ENCODE data around the gene ABI1. TPM values are rescaled to one million over a fixed set of nuclear protein-coding genes. Genes with fewer than 3 reads are reported as not detected.

The ABI1 gene
- total and polyA plus RNA-seq, 2 of the 13 experiments (the other 11 are each of a cell fraction or from before 2014, with no cell fraction given): 20.9 to 22.9 TPM

- TF ChIP-seq MXD1 (CRISPR knock-in tag; IDR thresholded peaks at IDR 0.05) (no peak), ZBTB39 (CRISPR knock-in tag; IDR thresholded peaks at IDR 0.05) (no peak), SP1 (IDR thresholded peaks at IDR 0.05) (no peak), SP1 (CRISPR knock-in tag; IDR thresholded peaks at IDR 0.05) (peak; percentile 22; the same call in 1 of the 2 replicates), MED13 (CRISPR knock-in tag; IDR thresholded peaks at IDR 0.05) (no peak), ZBTB7A (CRISPR knock-in tag; IDR thresholded peaks at IDR 0.05) (no peak), MBD4 (IDR thresholded peaks at IDR 0.05; ENCODE audit: borderline replicate concordance, low read length) (no peak), ZNF572 (CRISPR knock-in tag; IDR thresholded peaks at IDR 0.05) (peak; percentile 74), ZNF124 (CRISPR knock-in tag; IDR thresholded peaks at IDR 0.05) (no peak; the same call in 1 of the 2 replicates), IRF9 (CRISPR knock-in tag; IDR thresholded peaks at IDR 0.05; ENCODE audit: borderline replicate concordance) (peak; percentile 72; the same call in 1 of the 2 replicates), TFDP2 (CRISPR knock-in tag; IDR thresholded peaks at IDR 0.05) (peak; percentile 80), TRIM22 (IDR thresholded peaks at IDR 0.05) (no peak), ATF3 (CRISPR knock-in tag; IDR thresholded peaks at IDR 0.05) (peak; percentile 25; the same call in 1 of the 2 replicates), RERE (CRISPR knock-in tag; IDR thresholded peaks at IDR 0.05; ENCODE audit: low read depth) (no peak), KLF9 (CRISPR knock-in tag; IDR thresholded peaks at IDR 0.05; ENCODE audit: low read depth) (no peak)
Measured at GRCh38 chr10:26697163-26697921, 163.4 kb downstream of the ABI1 start, which contains the start of gene PDSS1 (continued).
